GM19395 (cell line): ENCODE data around the gene STAT4.

Source experiments
- ATAC-seq: cut with Tn5 transposase; IDR thresholded peaks from one replicate; pipeline ENCODE4 v1.9.1; 2021; ENCODE audit warnings: mild to moderate bottlenecking, moderate library complexity; ENCODE audit not compliant: unreplicated experiment

The STAT4 gene

DNA sequence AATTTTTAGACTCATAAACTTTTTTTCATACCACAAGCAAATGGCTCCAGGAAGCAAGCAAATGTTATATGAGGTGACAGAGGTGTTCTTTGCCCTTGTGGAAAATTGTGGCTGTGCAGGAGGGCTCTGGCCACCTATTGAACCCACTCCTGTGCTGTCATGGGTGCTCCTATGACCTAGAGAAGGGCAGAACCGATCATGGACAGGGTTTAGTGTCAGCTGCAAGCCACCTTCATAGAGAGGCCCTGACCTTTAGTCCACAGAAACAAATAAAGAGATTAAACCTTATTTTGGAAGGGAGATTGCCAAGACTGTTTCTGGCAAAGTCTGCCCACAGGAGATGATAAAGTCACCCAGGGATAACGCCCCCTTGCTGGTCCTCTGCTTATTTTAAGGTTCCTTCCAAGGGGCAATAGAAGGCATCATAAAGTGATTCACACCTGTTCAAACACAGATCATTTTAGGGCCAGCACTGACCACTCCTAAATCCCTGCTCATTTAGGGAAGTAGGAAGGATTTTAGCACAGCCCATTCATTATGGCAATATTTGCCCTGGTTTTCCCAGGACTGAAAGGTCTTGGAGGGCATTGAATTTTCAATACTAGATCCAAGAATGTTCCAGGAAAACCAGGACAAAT is 26.1 kb upstream of the STAT4 start:
- ATAC-seq, result peak; percentile 18

DNA sequence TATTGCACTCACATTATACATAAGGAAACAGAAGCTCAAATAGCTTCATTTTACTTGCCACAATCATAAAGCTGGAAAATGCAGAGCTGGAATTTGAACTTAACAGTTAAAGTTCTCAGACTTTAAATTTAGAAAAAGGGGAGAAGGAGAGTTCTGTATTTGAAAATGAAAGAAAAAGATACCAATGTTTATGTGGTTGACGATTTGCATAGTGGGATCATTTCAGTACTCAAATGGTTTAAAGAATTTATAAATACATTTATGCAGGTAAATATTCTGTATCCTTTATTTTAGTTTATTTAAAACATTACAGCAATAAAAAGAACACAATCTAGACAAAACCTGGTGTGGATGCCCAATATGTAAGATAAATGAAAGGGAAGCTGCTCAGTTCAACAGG is 25.5 kb upstream of the STAT4 start:
- peak; percentile 70 for ATAC-seq

DNA sequence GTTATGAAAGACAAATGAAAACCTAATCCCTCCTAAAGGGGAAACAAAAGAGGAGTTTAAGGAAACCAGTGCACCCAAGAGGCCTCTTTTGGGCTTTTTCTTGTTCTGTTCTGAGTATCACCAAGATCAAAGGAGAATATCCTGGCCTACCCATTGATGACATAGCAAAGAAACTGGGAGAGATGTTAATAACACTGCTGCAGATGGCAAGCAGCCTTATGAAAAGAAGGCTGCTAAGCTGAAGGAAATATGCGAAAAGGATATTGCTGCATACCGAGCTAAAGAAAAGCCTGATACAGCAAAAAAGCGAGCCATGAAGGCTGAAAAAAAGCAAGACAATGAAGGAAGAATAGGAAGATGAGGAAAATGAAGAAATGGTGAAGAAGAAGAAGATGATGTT is 23.6 kb upstream of the STAT4 start:
- ATAC-seq, result no peak

DNA sequence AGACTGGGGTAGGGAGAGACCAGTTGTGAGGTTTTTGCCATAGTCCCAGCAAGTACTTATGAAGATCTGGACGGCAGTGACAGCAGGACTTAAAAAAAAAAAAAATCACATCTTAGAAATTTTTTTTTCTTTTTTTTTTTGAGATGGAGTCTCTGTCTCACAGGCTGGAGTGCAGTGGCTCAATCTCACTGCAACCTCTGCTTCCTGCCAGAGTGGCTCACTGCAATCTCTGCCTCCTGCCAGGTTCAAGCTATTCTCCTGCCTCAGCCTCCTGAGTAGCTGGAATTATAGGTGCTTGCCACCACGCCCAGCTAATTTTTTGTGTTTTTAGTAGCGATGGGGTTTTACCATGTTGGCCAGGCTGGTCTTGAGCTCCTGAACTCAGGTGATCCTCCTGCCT is 22.4 kb upstream of the STAT4 start:
- no peak for ATAC-seq

DNA sequence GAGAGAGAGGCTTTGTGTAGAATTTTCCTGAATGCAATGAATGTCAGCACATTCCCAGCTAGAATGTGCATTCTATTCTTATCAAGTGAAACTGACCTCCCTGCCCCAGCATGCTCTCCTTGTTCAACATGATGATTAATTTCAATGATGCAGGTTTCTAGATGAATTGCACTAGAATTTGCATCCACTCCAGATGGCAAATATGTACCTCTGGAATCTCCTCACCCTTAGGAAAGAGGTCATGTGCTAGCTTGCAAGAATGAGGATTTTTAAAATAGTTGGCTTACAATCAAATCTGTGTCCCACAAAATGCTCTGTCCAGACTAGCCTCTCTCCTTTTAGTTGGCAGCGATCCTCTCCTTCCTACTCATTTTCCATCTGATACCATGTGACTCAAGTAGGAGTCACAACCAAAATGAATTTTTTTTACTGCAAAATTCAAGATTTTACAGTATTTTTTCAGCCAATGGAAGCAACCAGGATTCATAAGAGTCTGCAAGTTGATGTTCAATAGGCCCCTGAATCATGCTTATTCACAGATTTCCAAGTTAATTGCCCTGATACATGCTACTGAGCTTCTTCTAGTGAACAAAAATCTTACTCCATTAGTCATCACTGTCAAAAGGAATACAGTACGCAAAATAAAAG is 21.0 kb upstream of the STAT4 start:
- no peak for ATAC-seq

DNA sequence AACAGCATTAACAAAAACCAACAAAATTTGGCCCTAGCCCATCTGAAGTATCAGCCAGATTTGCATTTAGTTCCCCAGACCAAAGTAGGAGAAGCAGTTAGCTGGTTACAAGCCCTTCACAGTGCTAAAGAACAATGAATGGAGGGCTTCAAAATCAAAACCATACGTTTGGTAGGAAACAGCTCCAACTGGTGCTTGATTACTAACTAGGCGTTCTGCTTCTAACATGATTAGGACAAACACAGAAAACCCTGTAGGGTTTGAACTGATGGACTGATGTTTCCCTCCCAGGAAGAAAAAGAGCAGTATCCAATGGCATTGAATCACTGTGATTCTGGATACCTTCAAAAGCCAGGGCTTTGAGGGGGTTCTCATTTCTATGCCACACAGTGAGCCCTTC is 20.5 kb upstream of the STAT4 start:
- ATAC-seq, result no peak

DNA sequence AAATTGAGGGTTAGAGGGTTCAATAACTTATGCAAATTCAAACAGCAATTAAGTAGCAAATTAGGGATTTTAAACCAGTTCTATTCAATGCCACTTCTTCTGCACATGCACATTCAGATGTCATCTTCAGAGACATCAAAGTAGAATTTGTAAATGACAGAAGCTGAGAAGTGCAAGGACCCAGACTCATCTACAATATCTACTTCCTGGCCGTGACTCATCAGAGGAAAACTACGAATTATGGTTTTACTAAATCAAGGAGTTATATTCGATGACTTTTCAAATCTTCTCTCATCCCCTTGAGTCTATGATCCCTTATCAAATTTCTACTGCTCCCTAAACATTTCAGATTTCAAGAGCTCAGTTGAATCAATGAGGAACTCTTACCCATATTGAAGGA is 20.0 kb upstream of the STAT4 start:
- ATAC-seq, result no peak

DNA sequence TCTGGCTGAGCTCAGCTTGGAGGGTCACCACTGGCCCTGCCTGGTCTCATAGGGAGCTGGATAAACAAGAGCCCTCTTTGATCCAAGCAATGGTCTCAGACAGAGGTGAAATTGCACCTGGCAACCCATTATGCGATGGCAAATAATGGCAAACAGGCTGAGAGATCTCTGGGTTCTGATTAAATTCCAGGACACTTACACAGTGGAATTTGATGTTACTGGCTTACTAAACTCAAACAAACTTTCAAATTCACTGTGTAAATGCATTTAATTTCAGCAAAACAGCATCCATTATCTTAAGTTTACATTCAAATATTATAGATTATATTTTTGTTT is 19.5 kb upstream of the STAT4 start:
- no peak for ATAC-seq

DNA sequence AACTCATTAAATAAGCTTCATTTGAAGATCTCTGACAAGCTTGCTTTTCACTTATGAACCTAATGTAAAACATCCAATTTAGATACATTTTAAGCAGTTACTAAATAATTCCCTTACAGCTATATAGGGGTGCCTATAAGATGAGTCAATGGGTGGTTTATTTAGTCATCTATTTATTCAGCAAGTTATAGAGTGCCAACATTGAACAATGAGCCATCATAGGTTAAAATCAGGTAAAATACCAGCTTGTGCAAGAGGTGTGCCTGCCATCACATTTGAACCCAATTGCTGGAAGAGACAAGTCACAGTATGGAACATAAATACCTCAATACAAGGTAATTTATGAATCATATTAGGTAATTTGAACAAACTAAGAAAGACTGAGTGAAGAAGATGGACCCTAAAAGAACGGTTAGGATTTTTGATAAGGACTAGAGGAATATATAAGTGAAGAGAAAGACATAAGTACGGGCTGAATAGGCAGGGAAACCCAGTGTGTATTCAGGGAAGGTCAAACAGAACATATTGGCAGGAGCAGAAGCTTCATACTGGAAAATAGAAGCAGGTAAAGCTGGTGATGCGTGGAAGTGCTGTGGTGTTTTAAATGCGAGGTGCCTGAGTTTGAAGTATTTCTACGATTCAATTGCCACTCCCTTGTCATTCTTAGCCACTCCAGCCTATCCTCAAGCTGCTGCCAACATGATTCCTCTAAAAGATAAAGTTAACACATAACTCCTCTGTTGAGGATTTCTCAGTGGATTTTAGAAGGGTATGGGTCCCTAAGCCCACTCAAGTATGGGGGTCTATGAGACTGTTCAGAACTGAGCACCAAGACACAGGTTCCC is 18.9 kb upstream of the STAT4 start:
- no peak for ATAC-seq

DNA sequence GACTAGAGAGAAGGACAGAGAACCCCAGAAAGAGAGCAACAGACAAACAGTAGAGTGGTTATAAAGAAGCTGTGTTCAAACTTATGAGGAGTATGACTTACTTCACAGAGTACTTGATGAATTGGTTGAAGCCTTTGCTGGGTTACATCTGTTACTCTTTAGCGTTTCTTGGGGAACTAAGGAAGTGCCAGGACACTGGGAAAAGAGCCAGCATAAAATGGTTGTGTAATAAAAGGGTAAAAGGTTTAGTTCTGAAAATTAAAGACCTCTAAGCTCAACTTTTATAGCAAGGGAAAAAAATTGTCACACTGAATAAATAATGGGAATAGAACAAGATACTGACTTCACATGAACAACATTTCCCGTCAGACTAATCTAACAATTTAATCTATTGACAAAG is 17.0 kb upstream of the STAT4 start:
- ATAC-seq, result no peak

DNA sequence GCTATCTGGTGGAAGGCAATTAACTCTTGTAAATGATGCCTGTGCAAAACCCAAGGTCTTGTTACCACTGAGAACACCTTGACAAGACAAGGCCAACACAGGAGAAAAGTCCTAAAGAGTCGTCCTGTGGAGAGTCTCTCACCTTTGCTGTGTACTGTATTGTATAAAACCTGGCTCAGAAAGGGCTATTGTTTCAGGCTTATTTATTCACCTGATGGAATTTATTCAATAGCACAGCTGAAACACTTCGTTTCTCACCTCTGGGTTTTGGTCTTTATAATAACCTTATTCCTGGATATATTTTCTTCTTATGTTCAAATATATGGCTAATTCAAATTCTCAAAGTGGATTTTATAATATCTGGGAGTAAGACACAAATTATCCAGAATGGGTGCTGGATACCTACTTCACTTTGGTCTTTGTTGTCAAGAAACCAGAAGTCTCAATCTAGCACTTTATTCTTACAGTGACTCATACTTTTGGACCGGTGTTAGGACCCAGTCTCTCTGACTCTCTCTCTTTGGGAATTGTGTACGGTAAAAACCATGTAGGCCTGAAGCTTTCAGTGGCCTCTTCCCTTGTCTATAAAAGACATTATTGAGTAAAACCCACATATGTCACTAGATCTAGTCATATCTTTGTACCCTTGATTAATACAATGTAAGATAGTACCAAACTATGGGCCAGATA is 16.1 kb upstream of the STAT4 start:
- ATAC-seq, result no peak

DNA sequence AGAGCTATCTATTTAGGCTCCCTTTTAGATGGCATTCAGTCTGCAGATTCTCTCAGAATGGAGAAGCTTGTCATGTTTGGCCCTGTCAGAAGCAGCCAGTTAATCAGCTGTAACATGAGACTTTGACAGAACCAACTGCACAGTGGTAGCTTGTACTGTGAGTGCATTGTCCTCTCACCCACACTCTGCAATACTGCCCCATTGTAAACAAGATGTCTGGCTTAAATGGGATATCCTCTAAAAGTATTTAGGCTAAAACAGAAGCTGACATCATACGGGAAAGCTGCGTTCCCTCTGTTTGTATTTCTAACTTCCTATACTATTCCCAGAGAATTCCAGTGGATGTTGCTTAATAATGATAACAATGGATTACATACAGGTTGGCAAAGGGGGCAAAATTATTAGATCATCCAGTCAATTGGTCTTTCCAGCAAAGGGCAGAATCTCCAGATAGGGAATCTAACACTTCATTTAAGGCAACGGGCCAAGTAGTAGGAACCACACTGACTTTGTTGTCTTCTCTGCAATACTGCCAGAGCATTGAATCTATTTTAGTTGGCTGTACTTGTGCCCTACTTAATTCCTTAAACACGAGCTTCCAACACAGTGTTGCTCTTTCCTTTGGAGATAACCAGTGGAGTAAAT is 15.4 kb upstream of the STAT4 start:
- ATAC-seq, result no peak

DNA sequence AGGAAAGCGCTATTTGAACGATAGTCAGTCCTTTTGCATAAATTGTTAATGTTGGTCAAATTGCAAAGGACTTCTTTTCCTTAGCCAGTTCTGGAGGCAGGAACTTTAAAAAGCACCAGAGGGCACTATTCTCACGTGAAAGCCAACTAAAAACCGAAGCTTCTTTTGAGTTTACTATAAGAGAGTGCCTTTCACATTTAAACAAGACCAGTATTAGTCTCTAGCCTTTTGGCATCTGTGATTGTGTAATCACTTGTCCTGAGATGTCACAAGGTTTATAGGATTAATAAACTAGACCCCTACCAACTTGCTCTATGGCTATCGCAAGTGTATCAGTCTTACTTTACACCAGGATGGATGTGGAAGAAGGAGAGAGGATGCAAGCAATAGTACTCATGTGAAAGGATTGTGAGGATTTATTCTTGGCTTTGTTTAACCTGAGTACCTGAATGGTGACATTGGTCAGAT is 14.4 kb upstream of the STAT4 start:
- peak; percentile 87 for ATAC-seq

DNA sequence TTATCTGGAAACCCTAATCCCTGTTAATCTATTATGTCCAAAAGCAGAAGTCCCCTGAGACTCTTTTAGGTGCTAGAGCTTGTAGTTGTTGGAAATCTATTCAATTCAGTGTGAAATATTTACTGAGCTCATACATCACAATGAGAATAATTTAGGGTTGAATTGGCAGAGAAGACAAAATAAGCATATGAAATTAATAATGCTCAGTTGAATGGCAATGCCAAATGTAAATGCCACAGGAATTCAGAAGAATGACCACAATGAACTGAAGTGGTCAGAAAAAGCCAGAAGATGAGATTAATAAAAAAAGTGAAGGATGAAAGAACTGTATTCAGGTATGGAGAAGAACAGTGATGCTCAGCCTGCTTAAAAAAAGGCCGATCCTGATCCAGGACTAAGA is 8.0 kb upstream of the STAT4 start:
- no peak for ATAC-seq

DNA sequence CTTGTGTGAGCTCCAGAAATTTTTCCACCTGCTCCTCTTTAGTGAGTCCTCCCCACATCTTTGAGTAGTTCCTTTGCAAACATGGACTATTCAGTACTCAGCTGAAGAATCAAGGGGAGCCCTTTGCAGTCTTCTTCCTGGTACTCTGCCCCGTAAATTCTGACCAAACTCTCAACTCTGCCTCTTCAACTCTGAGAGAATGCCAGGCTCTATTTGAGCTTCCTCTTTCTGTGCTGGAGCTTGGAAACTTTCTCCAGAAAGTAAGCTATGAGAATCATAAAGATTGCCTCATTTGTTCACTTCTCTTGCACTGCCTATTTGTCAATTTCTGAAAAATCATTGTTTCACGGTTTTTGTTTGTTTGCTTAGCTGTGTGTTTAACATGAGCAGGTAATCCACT is 7.4 kb upstream of the STAT4 start:
- ATAC-seq, result no peak

DNA sequence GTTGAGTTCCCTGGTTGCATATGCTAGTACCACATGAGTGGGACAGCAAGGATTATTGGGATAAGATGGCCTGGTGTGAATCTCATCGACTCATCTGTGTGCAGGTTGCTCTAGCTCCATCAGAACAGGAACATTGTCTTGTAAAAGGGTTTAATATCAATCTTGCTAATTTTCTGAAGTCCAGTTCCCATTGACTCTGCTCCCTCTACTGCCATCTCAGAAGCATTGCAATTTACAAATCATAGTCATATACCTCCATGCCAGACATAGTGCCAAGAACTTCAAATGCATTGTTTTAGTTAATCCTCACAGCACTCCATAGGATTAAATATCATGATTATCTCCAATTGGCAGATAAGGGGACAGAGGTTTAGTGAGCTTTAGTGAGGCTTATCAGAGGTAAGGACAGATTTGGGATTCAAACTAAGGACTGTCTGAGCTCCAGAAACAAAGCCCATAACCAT is 4.8 kb upstream of the STAT4 start:
- ATAC-seq, result peak; percentile 53

DNA sequence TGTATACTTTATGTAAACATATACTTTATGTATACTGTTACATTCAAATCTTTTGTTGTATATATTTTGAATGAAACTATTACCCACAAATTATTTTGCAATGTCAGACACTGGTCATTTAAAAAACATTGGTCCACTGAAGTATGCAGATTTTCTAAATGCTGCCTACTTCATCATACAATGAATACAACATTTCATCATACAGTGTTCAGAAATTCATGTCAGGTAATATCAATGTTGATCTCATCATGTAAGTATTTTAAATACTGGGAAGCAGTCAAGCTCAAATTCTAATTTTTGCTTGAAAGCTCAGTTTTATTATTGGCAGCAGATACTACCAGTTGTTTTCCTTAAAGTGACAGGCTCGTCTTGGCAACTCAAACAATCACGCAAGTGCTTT is 2.9 kb upstream of the STAT4 start:
- no peak for ATAC-seq

DNA sequence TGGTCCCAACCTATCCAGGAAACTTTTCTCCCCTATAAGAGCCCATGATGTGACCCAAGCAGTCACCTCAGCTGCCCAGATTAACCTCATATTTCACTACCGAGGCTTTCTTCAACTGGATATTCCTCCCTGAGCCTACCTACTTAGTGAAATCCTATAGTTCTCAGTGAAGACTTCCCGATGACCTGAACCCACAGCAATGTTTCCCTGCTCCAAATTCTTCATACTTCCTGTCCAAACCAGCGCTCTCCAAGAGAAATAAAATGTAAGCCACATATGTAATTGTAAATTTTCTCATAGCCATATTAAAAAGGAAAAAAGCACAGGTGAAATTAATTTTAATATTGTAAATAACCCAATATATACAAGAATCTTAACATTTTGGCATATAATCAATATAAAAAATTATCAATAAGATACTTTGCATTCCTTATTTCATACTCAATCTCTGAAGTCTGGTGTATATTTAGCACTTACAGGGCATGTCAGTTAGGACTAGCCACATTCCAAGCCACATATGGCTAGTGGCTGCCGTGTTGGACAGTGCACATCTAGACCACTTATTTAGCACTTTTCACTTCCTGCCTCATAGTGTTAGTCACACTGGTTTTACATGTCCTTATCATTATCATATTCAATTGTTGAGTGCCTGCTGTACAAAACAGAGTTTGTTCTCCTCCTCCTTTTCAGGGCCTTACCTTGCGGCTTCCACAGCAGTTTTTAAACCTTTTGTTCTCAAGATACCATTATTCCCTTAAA is 1.9 kb upstream of the STAT4 start:
- ATAC-seq, result no peak

DNA sequence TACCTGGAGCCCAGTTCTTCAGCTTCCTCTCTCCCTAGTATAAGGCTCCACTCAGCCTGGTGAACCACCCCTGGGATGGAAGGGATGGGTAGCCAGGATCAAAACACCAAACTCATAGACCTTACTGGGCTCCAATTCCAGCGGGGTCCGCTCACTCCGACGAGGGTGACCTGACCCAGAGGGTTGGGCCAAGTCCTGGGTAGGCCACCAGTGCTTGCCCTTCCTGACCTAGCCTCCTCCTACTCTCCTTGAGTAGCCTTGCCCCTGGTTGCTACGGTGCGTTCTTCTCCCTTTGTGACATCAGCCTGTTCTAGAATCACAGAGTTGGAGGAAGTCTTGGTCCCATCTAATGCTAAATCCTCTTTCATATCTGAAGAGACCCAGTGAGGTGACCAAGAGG is 537 bp upstream of the STAT4 start:
- ATAC-seq, result no peak

DNA sequence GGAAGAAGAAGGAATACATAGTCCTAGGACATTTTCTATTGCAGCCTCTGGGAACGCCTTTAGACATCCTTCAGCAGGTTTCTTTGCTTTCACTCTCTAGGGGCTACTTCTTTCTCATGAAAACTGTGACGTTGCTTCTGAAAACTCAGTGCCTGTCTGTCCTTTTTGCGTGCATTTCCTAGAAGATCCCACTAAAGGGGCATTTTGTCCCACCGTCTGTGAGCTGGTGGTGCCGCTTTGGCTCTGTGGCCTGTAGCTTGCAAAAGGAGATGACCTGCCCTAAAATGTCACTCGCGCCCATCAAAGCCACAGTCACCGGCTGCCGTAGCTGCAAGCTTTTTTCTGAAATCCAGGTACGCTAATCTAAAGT is 579 bp downstream of the STAT4 start:
- ATAC-seq, result peak; percentile 40
